Hippocampal formation (tissue), 2 donors: ENCODE data around the gene SELENOI.
"Not testable (repeated sequence)": the region's sequence is repeated elsewhere in the genome, so short reads cannot be mapped to it uniquely, and the experiment has no call there.

Source experiments
- DNase-seq, 2 donors: peaks; one replicate each; lab custom pipeline; 2025; lab: John Stamatoyannopoulos, UW

SELENOI gene, protein sequence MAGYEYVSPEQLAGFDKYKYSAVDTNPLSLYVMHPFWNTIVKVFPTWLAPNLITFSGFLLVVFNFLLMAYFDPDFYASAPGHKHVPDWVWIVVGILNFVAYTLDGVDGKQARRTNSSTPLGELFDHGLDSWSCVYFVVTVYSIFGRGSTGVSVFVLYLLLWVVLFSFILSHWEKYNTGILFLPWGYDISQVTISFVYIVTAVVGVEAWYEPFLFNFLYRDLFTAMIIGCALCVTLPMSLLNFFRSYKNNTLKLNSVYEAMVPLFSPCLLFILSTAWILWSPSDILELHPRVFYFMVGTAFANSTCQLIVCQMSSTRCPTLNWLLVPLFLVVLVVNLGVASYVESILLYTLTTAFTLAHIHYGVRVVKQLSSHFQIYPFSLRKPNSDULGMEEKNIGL

GRCh38 chr2:26345545-26346453 lies at the start of gene SELENOI:
Gene SELENOI (plus strand): TSS chr2:26346143. CDS start chr2:26346233, 90 bp downstream.
- peak; percentile 99 for DNase-seq

GRCh38 chr2:26297061-26297460 lies 48.9 kb upstream of the SELENOI start:
- DNase-seq: no peak

- DNase-seq: no peak
Observed at GRCh38 chr2:26298286-26298637, 47.7 kb upstream of the SELENOI start.

DNA sequence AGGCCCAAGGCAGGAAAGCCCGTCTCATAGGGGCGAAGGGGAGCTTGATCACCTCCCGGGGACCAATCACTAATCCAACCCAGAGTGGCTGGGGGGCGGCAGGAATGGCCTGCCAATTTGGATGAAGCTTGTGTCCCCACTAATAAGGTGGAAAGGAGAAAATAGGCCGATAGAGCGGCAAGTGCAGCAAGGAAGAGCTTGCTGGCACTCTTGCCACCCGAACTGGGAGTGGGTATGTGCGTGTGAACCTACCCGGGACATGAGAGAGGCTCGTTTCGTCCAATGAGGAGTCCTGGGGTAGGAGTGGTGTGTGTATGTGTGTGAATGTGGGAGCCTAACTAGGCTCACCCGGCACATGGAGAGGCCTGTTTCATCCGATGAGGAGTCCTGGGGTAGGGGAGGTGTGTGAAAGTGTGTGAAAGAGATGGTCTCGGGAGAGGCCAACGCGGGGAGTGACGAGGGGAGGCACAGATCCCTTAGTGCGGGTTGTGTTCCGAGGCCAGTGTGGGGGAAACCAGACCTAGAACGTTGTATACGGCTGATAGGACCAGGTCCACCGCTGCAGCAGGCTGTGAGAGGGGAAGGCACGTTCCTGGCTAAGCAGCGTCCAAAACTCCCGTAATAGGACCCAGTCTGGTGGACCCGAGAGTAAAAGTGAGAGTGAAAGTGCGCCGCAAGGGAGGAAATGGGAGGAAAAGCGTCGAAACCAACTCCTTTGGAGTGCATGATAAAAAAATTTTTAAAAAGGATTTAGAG lies 47.1 kb upstream of the SELENOI start:
- peak in 1 of 2 donors; percentile 28 for DNase-seq

DNA sequence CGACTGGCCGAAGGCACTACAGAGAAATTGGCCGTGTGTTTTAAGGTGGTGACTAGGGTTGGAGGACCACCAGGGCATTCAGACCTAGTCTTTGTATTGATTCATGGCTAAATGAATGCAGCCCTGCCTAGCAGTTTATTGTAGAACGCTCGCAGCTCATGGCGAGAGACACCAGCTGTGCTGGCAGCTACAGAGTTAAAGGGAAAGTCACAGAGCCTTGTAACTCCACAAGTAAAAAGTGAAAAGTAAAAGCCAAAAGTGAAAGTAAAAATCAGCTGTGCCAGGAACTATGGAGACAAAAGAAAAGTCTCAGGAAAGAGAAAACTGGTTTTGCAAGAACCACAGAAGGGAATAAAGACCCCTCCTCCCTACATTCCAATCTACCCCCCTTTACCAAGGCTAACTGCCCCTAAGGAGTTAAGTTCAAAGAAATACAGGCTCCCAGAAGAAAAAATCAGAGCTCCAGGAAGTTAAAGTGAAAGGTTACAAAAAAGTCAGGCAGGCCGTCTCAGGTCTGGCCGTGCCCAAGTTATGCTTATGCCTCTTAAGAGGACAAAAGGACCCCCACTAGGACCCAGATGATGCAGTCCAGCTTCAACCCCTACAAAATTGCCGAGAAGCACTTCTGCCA lies 46.4 kb upstream of the SELENOI start:
- DNase-seq: no peak

- no peak for DNase-seq
Observed at GRCh38 chr2:26300234-26300925, 45.6 kb upstream of the SELENOI start.

DNA sequence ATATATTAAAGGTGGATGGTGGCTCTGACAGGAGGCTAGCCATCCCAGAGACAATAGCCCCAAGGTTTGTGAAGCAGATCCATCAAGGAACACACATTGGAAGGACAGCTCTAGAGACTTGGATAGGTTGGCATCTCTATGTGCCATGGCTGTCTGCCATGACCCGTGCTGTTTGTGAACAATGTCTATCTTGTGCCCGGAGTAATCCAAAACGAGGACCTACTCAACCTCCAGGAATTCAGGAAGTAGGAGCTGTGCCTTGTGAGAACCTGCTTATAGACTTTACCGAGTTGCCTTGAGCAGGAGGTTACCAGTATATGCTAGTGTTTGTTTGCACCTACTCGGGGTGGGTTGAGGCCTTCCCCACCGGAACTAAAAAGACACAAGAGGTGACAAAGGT lies 43.1 kb upstream of the SELENOI start:
- no peak for DNase-seq

DNA sequence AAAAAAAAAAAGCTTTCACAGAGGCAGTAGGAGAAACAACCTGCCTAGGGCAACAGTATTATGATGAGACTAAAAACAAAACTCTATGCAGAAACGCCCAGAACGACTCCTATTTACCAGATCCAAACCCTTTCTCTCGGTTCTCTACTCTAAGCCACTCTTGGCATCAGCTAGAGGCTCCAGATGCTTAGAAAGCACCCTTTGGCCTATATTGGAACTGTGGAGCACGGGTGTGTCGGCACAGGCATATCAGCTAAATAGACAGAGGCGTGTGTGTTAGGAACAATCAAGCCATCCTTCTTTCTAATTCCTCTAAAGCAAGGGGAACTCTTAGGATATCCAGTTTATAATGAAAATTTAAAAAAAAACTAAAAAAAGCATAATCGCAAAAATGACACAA lies 40.8 kb upstream of the SELENOI start:
- not testable (repeated sequence) for DNase-seq

DNA sequence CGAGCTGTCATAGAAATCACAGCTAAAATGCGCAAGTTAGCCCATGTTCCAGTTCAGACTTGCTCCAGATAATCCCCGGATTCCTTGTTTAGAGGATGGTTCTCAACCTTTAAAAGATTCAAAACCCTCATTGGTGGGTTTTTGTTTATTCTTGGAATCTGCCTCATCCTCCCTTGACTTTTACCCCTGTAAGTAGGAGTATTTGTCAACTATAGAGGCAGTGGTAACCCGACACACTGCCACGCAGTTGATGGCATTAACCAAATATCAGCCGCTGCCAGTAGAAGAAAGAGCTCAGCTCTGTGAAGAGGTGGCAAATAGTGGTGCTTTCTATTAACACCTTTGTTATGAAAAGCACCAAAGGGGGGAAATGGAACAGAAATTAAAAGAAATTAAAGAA lies 40.4 kb upstream of the SELENOI start:
- no peak for DNase-seq

- DNase-seq: no peak
Observed at GRCh38 chr2:26309921-26310320, 36.0 kb upstream of the SELENOI start.

- no peak for DNase-seq
Observed at GRCh38 chr2:26312471-26312870, 33.5 kb upstream of the SELENOI start.

DNA sequence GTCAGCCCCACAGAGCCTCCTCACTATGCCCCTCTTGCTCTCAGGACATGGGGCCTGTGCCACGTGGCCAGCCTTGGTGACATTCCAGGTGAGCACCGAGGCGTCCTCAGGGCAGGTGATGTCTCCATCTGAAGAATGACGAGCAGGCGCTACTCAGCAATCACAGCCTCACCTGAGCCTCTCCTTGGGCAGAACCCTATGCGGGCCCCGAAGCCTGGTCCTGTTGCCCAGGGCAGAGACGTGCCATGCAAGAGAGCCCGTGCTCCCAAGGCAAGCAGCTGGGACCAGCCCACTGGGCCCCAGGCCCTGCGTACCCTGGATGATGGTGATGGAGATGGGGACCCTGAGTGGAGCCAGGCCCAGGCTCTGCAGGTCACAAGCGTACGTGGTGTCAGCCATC lies 32.5 kb upstream of the SELENOI start:
- DNase-seq: no peak

DNA sequence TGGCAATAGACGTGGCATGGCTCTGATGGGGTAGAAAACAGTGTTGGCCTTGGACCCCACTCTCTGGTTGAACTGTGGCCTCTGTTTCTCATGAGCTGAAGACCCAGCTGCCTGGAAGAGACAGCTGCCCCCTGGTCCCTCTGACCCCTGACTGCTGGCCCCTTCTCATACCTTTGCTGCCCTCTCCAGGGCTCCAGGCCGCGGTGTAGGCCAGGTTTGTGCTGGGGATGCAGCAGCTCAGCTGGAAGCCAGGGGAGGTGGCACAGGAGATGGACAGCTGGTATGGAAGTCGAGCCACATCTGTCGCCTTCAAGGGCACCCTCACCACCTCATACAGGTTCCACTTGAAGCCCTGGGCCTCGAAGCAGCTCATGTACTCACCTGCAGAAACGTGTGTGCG lies 31.7 kb upstream of the SELENOI start:
- no peak for DNase-seq

DNA sequence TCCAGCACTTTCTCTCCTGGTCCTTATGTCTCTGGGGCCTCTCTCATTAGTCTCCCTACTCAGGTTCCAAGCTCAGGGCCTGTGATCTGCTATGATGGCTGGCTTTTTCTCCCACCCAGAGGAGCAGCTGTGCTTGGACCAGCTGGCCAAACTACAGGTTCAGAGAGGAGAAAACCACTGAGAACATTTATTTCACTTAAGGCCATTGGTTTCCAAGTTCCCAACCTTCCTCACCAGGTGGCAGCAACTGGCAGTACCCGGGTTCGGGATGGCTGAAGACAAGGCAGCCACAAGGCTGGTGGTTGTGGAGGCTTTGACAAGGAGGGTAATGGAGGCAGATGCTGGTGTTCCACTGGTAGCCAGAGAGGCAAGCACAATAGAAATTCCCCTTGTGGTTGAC lies 29.9 kb upstream of the SELENOI start:
- DNase-seq: no peak

DNA sequence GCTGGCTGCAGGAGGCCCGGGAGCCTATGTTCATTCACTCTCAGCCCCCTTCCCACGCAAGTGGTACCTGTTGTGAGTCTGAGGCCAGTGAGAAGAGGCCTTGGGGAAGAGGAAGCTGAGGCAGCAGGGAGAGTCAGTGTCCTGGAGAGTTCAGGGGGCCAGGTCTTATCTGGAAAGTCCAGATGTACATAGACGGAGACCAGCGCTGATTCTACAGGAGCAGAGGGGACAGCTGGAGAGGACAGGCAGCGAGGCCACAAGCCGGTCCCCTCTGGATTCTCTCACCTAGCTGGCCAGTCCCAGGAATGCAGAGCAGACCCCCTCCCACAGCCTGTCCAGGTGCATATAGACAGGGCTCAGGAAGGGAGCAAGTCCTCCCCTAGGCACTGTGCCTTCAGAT lies 29.1 kb upstream of the SELENOI start:
- no peak for DNase-seq

- DNase-seq: no peak
Observed at GRCh38 chr2:26317377-26318105, 28.4 kb upstream of the SELENOI start.

GRCh38 chr2:26318950-26319349 lies 27.0 kb upstream of the SELENOI start:
- DNase-seq: no peak

- not testable (repeated sequence) for DNase-seq
Observed at GRCh38 chr2:26324479-26324878, 21.5 kb upstream of the SELENOI start.

DNA sequence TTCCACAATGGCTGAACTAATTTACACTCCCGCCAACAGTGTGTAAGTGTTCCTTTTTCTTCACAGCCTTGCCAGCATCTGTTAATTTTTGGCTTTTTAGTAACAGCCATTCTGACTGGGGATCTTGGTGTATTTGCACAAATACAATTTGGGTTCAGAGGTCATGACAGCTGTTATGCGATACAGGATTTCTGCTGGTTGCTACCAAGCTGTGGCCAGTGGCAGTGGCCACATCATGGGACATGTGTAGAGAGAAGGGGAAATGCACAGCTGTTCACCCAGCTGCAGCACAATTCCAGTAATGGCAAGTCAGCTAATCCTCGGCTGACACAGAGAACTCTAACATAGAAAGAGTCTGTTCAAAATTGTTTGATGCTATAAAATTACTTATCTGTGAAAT lies 21.0 kb upstream of the SELENOI start:
- no peak for DNase-seq

DNA sequence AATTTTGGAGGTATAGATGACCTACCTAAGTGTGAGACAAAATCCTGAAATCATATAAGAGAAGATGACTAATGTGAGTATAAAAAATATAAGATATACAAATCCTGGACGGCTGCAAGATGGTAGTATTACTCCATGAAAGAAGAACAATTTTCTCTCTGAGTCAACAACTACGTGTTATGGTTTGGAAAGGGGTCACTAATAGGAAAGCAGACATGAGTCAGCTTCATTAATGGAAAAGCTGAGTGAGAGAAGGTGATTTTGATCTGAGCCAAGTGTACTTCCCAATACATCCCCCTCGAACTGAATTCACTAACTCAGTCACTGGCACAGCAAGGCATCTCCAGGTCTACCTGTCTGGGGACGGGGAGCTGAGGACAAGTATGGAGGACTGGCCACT lies 20.1 kb upstream of the SELENOI start:
- DNase-seq: no peak

DNA sequence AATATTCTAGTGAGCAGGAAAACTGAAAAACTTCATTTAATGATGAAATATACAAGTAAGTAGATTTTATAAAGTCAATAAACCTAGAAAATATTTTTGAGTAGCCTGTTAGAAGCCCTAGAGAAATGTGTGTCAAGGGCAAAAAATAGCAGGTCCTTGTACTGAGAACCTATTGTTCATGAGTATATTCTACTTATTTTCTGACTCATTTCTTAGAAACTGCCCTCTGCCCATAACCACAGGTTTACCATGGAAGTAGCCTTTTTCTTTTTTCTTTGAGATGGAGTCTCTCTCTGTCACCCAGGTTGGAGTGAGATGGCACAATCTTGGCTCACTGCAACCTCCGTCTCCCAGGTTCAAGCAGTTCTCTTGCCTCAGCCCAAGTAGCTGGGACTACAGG lies 19.4 kb upstream of the SELENOI start:
- DNase-seq: no peak
